IMR-90 (cell line): ENCODE data around the gene GPATCH2. TPM values are rescaled to one million over a fixed set of nuclear protein-coding genes. Genes with fewer than 3 reads are reported as not detected.

Experiments
- ATAC-seq: fragments of 200-7000 bp; cut with Tn5 transposase; 2 replicates; pipeline ENCODE4 v1.9.1; 2020; ENCODE audit warnings: low read depth, mild to moderate bottlenecking, moderate library complexity
- BruUV-seq: library from RNA; stranded (reverse); fragments of 400-500 nt; replicated peaks from 2 replicates; lab custom pipeline; 2021; lab: Mats Ljungman, UMichigan
- CTCF ChIA-PET: fragments of 300-600 bp; formaldehyde crosslinking; extraction: SDS; loops from one replicate; lab custom pipeline; 2021; ENCODE audit warnings: antibody characterized with exemption; lab: Yijun Ruan, JAX
- POLR2A ChIA-PET: fragments of 300-600 bp; sonication (Branson Sonifier 250); formaldehyde crosslinking; loops from one replicate; lab custom pipeline; 2022; ENCODE audit warnings: antibody characterized with exemption; ENCODE audit not compliant: unreplicated experiment; lab: Charles Lee
- DNase-seq: peaks from one replicate; pipeline ENCODE4 v3.0.0; 2013
- H2AFZ ChIP-seq: replicated peaks from 2 replicates; pipeline ENCODE3; 2013; ENCODE audit warnings: low read length, mild to moderate bottlenecking; ENCODE audit not compliant: poor library complexity
- H2AK5ac ChIP-seq: 2 replicates; pipeline ENCODE4 v1.6.1; 2013; ENCODE audit warnings: low read depth, low read length, inconsistent platforms
- H2AK9ac ChIP-seq: replicated peaks from 2 replicates; pipeline ENCODE3; 2013; ENCODE audit warnings: mild to moderate bottlenecking, low read depth, low read length, moderate library complexity; ENCODE audit not compliant: poor library complexity
- H2BK120ac ChIP-seq: 2 replicates; pipeline ENCODE4 v1.6.1; 2013; ENCODE audit warnings: low read depth, low read length, inconsistent platforms
- H2BK15ac ChIP-seq: 3 replicates; pipeline ENCODE4 v1.6.1; 2013; ENCODE audit warnings: low read depth, low read length, inconsistent platforms
- H2BK20ac ChIP-seq: 2 replicates; pipeline ENCODE4 v1.6.1; 2013; ENCODE audit warnings: low read depth, mild to moderate bottlenecking, inconsistent platforms, low read length, moderate library complexity
- H2BK5ac ChIP-seq: 2 replicates; pipeline ENCODE4 v1.6.1; 2013; ENCODE audit warnings: mild to moderate bottlenecking, low read depth, low read length, inconsistent platforms; ENCODE audit not compliant: poor library complexity, severe bottlenecking
- H3K14ac ChIP-seq: replicated peaks from 2 replicates; pipeline ENCODE4 v1.6.1; 2013; ENCODE audit warnings: low read depth, low read length, inconsistent platforms
- H3K18ac ChIP-seq: 2 replicates; pipeline ENCODE4 v1.6.1; 2013; ENCODE audit warnings: low read depth, low read length, control low read depth
- H3K23ac ChIP-seq: 2 replicates; pipeline ENCODE4 v1.6.1; 2013; ENCODE audit warnings: low read depth, low read length, inconsistent platforms
- H3K27ac ChIP-seq: 2 replicates; pipeline ENCODE4 v1.5.1; 2013; ENCODE audit warnings: mild to moderate bottlenecking, control low read depth, low read length; ENCODE audit not compliant: insufficient read depth
- H3K27me3 ChIP-seq: 2 replicates; pipeline ENCODE4 v1.6.1; 2013; ENCODE audit warnings: low read length; ENCODE audit not compliant: control insufficient read depth, insufficient read depth
- H3K36me3 ChIP-seq: 2 replicates; pipeline ENCODE4 v1.6.1; 2013; ENCODE audit warnings: low read length, mixed read lengths; ENCODE audit not compliant: control insufficient read depth, insufficient read depth
- H3K4ac ChIP-seq: 2 replicates; pipeline ENCODE4 v1.6.1; 2013; ENCODE audit warnings: low read depth, low read length, inconsistent platforms
- H3K4me1 ChIP-seq: 2 replicates; pipeline ENCODE4 v1.6.1; 2013; ENCODE audit warnings: low read length, mixed read lengths; ENCODE audit not compliant: control insufficient read depth, insufficient read depth
- H3K4me2 ChIP-seq: 2 replicates; pipeline ENCODE4 v1.6.1; 2013; ENCODE audit warnings: low read depth, mild to moderate bottlenecking, control low read depth, low read length, moderate library complexity
- H3K4me3 ChIP-seq: 2 replicates; pipeline ENCODE4 v1.5.1; 2013; ENCODE audit warnings: low read depth, mild to moderate bottlenecking, control low read depth, low read length, moderate library complexity; ENCODE audit not compliant: insufficient read depth
- H3K56ac ChIP-seq: 2 replicates; pipeline ENCODE4 v1.6.1; 2013; ENCODE audit warnings: low read length, inconsistent platforms; ENCODE audit not compliant: insufficient read depth; ENCODE audit errors: extremely low read depth
- H3K79me1 ChIP-seq, 2 experiments: 2 replicates each; pipeline ENCODE4 v1.6.1; 2013; ENCODE audit warnings: low read length in 2 of 2, inconsistent platforms in 1 of 2, low read depth in 1 of 2
- H3K9ac ChIP-seq: 2 replicates; pipeline ENCODE4 v1.6.1; 2013; ENCODE audit warnings: low read depth, low read length, control low read depth
- H3K9me1 ChIP-seq: 2 replicates; pipeline ENCODE4 v1.6.1; 2013; ENCODE audit warnings: low read length, inconsistent platforms; ENCODE audit not compliant: insufficient read depth
- H3K9me3 ChIP-seq: 2 replicates; pipeline ENCODE4 v1.6.1; 2013; ENCODE audit warnings: low read length; ENCODE audit not compliant: control insufficient read depth, insufficient read depth
- H4K20me1 ChIP-seq: 2 replicates; pipeline ENCODE4 v1.6.1; 2013; ENCODE audit warnings: low read length, inconsistent platforms; ENCODE audit not compliant: insufficient read depth
- H4K5ac ChIP-seq: 2 replicates; pipeline ENCODE4 v1.6.1; 2013; ENCODE audit warnings: mild to moderate bottlenecking, low read depth, low read length, control low read depth
- H4K8ac ChIP-seq, 2 experiments: 2 replicates each; pipeline ENCODE4 v1.6.1; 2013; ENCODE audit warnings: low read depth in 2 of 2, low read length in 2 of 2, control low read depth in 1 of 2, inconsistent platforms in 1 of 2
- H4K91ac ChIP-seq: 2 replicates; pipeline ENCODE4 v1.6.1; 2013; ENCODE audit warnings: low read depth, low read length, inconsistent platforms; ENCODE audit not compliant: insufficient read depth
- BHLHE40 ChIP-seq: fragments of 150-350 bp; IDR thresholded peaks from 2 replicates; pipeline ENCODE4 v1.6.1; 2016; ENCODE audit warnings: mild to moderate bottlenecking, low read depth, low read length
- CEBPB ChIP-seq: IDR thresholded peaks from 2 replicates; pipeline ENCODE4 v1.6.1; 2012; ENCODE audit warnings: low read depth, low read length, improper control_type of control experiment
- CHD1 ChIP-seq: IDR thresholded peaks from 2 replicates; pipeline ENCODE4 v1.6.1; 2012; ENCODE audit warnings: low read depth, low read length, improper control_type of control experiment
- ELK1 ChIP-seq: fragments of 150-350 bp; IDR thresholded peaks from 2 replicates; pipeline ENCODE4 v1.6.1; 2016; ENCODE audit warnings: low read depth, mild to moderate bottlenecking, low read length, moderate library complexity, borderline replicate concordance
- FOS ChIP-seq: fragments of 150-350 bp; IDR thresholded peaks from 2 replicates; pipeline ENCODE4 v1.6.1; 2016; ENCODE audit warnings: low read depth, low read length
- MAFK ChIP-seq: IDR thresholded peaks from 2 replicates; pipeline ENCODE4 v1.6.1; 2012; ENCODE audit warnings: low read depth, low read length, improper control_type of control experiment
- MAZ ChIP-seq: IDR thresholded peaks from 2 replicates; pipeline ENCODE4 v1.6.1; 2012; ENCODE audit warnings: low read depth, mild to moderate bottlenecking, low read length, improper control_type of control experiment, moderate library complexity, borderline replicate concordance
- NFE2L2 ChIP-seq: fragments of 150-350 bp; IDR thresholded peaks from 2 replicates; pipeline ENCODE4 v1.6.1; 2016; ENCODE audit warnings: low read depth, mild to moderate bottlenecking, low read length
- POLR2A ChIP-seq: IDR thresholded peaks from 2 replicates; pipeline ENCODE4 v1.6.1; 2012; ENCODE audit warnings: mild to moderate bottlenecking, low read depth, low read length
- RAD21 ChIP-seq: IDR thresholded peaks from 2 replicates; pipeline ENCODE4 v1.6.1; 2012; ENCODE audit warnings: low read length, improper control_type of control experiment
- RCOR1 ChIP-seq: IDR thresholded peaks from 2 replicates; pipeline ENCODE4 v1.6.1; 2012; ENCODE audit warnings: mild to moderate bottlenecking, low read length, improper control_type of control experiment; ENCODE audit not compliant: insufficient replicate concordance
- RFX5 ChIP-seq: IDR thresholded peaks from 2 replicates; pipeline ENCODE4 v1.8.0; 2012; ENCODE audit warnings: low read depth, mild to moderate bottlenecking, low read length, moderate library complexity
- SMC3 ChIP-seq: fragments of 150-350 bp; IDR thresholded peaks from 2 replicates; pipeline ENCODE4 v1.6.1; 2016; ENCODE audit warnings: low read depth, mild to moderate bottlenecking, antibody characterized with exemption, low read length, moderate library complexity
- USF2 ChIP-seq: fragments of 150-350 bp; IDR thresholded peaks from 2 replicates; pipeline ENCODE4 v1.6.1; 2017; ENCODE audit warnings: mild to moderate bottlenecking, antibody characterized with exemption, low read length, low read depth
- WGBS, 2 experiments: methylation state at CpG; one replicate each; pipeline versions ENCODE4 v1.1.5 to v1.1.7; 2013; ENCODE audit warnings: missing lambda C conversion rate in 2 of 2; ENCODE audit not compliant: insufficient read length in 1 of 2; ENCODE audit errors: extremely low coverage in 2 of 2; 5-methylcytosine and 5-hydroxymethylcytosine counted together
- dilution Hi-C: fragments of 300-500 bp; cut with HindIII; formaldehyde crosslinking; loops from one replicate; pipeline ENCODE4 v1.14.3; 2018; ENCODE audit warnings: low sequenced_read_pairs; ENCODE audit not compliant: unreplicated experiment
- in situ Hi-C: fragments of 300-500 bp; cut with MboI; formaldehyde crosslinking; loops from 3 replicates; pipeline ENCODE4 v1.14.3; 2019; ENCODE audit warnings: low sequenced_read_pairs, inconsistent platforms, mixed read lengths
- intact Hi-C: fragments of 100-400 bp; cut with micrococcal nuclease; formaldehyde crosslinking; loops from 2 replicates; pipeline ENCODE4 v1.10.0; 2022
- polyA plus RNA-seq, 3 experiments: library from polyadenylated mRNA; depleted of rRNA; stranded (reverse); fragments of >200 nt; gene quantifications; 2 replicates each; pipeline ENCODE4 v1.2.3, GENCODE V29; 2012; ENCODE audit warnings: low replicate concordance in 1 of 3
- total RNA-seq: library from RNA; depleted of rRNA; stranded (reverse); fragments of >200 nt; gene quantifications from 2 replicates; pipeline ENCODE4 v1.2.3, GENCODE V29; 2012
- TF ChIP-seq, protein P1 (sequence below): conservative IDR thresholded peaks from 2 replicates; pipeline ENCODE4 v1.5.1; 2012; ENCODE audit warnings: mild to moderate bottlenecking, low read depth, low read length, improper control_type of control experiment

GPATCH2 gene
- total and polyA plus RNA-seq, 2 of the 4 experiments (the other 2 are of a cell fraction): 4.7 to 11.8 TPM

GRCh38 chr1:217552339-217552951 lies 78.4 kb downstream of the GPATCH2 start:
- BruUV-seq: no TSS peak

More at GRCh38 chr1:217552339-217552951, 78.4 kb downstream of the GPATCH2 start:
- H3K18ac ChIP-seq: no peak overlapping the region
- H3K9me3 ChIP-seq: peaks cover 3% of the 10 kb centered on the region; the same call in 1 of the 2 replicates
- no peak overlapping the region for H4K91ac ChIP-seq
- in situ Hi-C loops: no loop called here
- no peak overlapping the region for H2AK5ac ChIP-seq
- no peaks in the 10 kb centered on the region for H4K20me1 ChIP-seq
- H3K14ac ChIP-seq: no peak overlapping the region
- H3K4ac ChIP-seq: no peak overlapping the region
- WGBS, 2 experiments: no CpG with 5 or more reads among the region's 1 CpG
- ChIA-PET CTCF (no interaction called here), POLR2A (no interaction called here)
- H3K79me1 ChIP-seq: peaks cover 5 to 9% of the 10 kb centered on the region in 2 experiments; a peak in 2 of 4 replicates
- intact Hi-C loops: no loop called here
- no peak overlapping the region for H2BK20ac ChIP-seq
- no peak for ATAC-seq
- H3K36me3 ChIP-seq: peaks cover 3% of the 10 kb centered on the region
- H3K9me1 ChIP-seq: peaks cover 3% of the 10 kb centered on the region; the same call in 1 of the 2 replicates
- no peak overlapping the region for H4K8ac ChIP-seq
- H2AFZ ChIP-seq: no peak overlapping the region
- H3K23ac ChIP-seq: no peak overlapping the region
- TF ChIP-seq POLR2A (no peak), ELK1 (no peak), SMC3 (no peak), BHLHE40 (no peak), MAFK (no peak), RCOR1 (no peak), USF2 (no peak), MAZ (no peak), RFX5 (no peak), CHD1 (no peak), FOS (no peak), RAD21 (no peak), CEBPB (no peak), NFE2L2 (no peak)
- TF ChIP-seq, protein P1, sequence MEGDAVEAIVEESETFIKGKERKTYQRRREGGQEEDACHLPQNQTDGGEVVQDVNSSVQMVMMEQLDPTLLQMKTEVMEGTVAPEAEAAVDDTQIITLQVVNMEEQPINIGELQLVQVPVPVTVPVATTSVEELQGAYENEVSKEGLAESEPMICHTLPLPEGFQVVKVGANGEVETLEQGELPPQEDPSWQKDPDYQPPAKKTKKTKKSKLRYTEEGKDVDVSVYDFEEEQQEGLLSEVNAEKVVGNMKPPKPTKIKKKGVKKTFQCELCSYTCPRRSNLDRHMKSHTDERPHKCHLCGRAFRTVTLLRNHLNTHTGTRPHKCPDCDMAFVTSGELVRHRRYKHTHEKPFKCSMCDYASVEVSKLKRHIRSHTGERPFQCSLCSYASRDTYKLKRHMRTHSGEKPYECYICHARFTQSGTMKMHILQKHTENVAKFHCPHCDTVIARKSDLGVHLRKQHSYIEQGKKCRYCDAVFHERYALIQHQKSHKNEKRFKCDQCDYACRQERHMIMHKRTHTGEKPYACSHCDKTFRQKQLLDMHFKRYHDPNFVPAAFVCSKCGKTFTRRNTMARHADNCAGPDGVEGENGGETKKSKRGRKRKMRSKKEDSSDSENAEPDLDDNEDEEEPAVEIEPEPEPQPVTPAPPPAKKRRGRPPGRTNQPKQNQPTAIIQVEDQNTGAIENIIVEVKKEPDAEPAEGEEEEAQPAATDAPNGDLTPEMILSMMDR: no peak
- H2AK9ac ChIP-seq: no peak overlapping the region
- H3K27me3 ChIP-seq: no peaks in the 10 kb centered on the region
- no peak overlapping the region for H3K4me3 ChIP-seq
- H2BK15ac ChIP-seq: no peak overlapping the region
- no peak overlapping the region for H3K9ac ChIP-seq
- no peaks in the 10 kb centered on the region for H3K4me1 ChIP-seq
- DNase-seq: no peak
- H3K4me2 ChIP-seq: no peak overlapping the region
- no peak overlapping the region for H3K27ac ChIP-seq
- H3K56ac ChIP-seq: no peak overlapping the region
- H2BK120ac ChIP-seq: no peak overlapping the region
- H4K5ac ChIP-seq: no peak overlapping the region
- dilution Hi-C loops: no loop called here
- no peak overlapping the region for H2BK5ac ChIP-seq
